ENCODE data around the gene NPC2. TPM values are rescaled to one million over a fixed set of nuclear protein-coding genes. Genes with fewer than 3 reads are reported as not detected.

NPC2 gene
- total RNA-seq, 2 donors from 2014 or later = 406 to 455 TPM

GRCh38 chr14:74469548-74470518, 23.3 kb downstream of the NPC2 start:
- peak overlapping the region; percentile 14 for H3K4me3 ChIP-seq
- peak; percentile 52 for ATAC-seq (ENCODE audit: insufficient number of reproducible peaks, low FRiP score, low read depth)
- H3K27ac ChIP-seq = peak overlapping the region; percentile 33 to 80

GRCh38 chr14:74468513-74468912, 24.6 kb downstream of the NPC2 start:
- no peak for TF ChIP-seq CTCF (IDR thresholded peaks at IDR 0.05)
- Histone ChIP-seq H3K36me3 (no peaks in the 10 kb centered on the region), H3K4me3 (no peak overlapping the region), H3K27me3 (replicated peaks; ENCODE audit: insufficient read depth) (no peaks in the 10 kb centered on the region), H3K4me1 (ENCODE audit: control insufficient read depth in 1 of 2, low read depth in 2 of 2) (peaks cover 20 to 38% of the 10 kb centered on the region in 2 donors), H3K9me3 (no peaks in the 10 kb centered on the region), H3K27ac (peak overlapping the region; percentile 6 to 28)
- no peak for ATAC-seq (ENCODE audit: insufficient number of reproducible peaks, low FRiP score, low read depth)
- DNase-seq (ENCODE audit: low spot score) = no peak

More at GRCh38 chr14:74469548-74470518, 23.3 kb downstream of the NPC2 start:
- DNase-seq (ENCODE audit: low spot score) = no peak
- TF ChIP-seq CTCF (IDR thresholded peaks at IDR 0.05) = no peak
- Histone ChIP-seq H3K36me3 (no peaks in the 10 kb centered on the region), H3K9me3 (no peaks in the 10 kb centered on the region), H3K4me1 (ENCODE audit: control insufficient read depth in 1 of 2, low read depth in 2 of 2) (peaks cover 20 to 44% of the 10 kb centered on the region in 2 donors), H3K27me3 (replicated peaks; ENCODE audit: insufficient read depth) (no peaks in the 10 kb centered on the region)

GRCh38 chr14:74465335-74465734, 27.8 kb downstream of the NPC2 start:
- no peaks in the 10 kb centered on the region for H3K27me3 ChIP-seq (replicated peaks; ENCODE audit: insufficient read depth)
- ATAC-seq (ENCODE audit: insufficient number of reproducible peaks, low FRiP score, low read depth) = no peak
- H3K9me3 ChIP-seq = no peaks in the 10 kb centered on the region
- no peak for TF ChIP-seq CTCF (IDR thresholded peaks at IDR 0.05)
- H3K27ac ChIP-seq = no peak overlapping the region
- H3K36me3 ChIP-seq = no peaks in the 10 kb centered on the region
- peaks cover 15 to 24% of the 10 kb centered on the region in 2 donors for H3K4me1 ChIP-seq (ENCODE audit: control insufficient read depth in 1 of 2, low read depth in 2 of 2)
- no peak for DNase-seq (ENCODE audit: low spot score)
- H3K4me3 ChIP-seq = no peak overlapping the region

DNA sequence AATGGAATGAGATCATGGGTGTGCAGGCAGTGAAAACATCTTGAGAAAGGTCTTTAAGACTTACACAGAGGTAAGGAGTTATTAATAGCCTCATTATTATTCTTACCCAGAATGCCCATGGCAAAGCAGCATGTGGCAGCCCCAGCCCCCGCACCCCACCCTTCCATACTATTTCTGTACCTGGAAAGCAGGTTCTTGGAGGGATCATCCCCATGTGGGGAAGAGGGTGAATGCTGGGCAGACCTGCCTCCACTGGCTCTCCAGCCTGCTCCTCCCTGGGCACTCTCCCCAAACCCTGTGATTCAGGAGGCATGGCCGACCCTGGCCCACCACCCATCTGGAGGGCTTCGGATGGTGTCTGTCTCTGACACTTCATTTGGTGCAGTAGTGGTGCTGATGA, 28.3 kb downstream of the NPC2 start:
- no peak overlapping the region for H3K27ac ChIP-seq
- no peak for TF ChIP-seq CTCF (IDR thresholded peaks at IDR 0.05)
- no peak for DNase-seq (ENCODE audit: low spot score)
- no peaks in the 10 kb centered on the region for H3K9me3 ChIP-seq
- no peaks in the 10 kb centered on the region for H3K27me3 ChIP-seq (replicated peaks; ENCODE audit: insufficient read depth)
- no peaks in the 10 kb centered on the region for H3K36me3 ChIP-seq
- ATAC-seq (ENCODE audit: insufficient number of reproducible peaks, low FRiP score, low read depth) = no peak
- H3K4me1 ChIP-seq (ENCODE audit: control insufficient read depth in 1 of 2, low read depth in 2 of 2) = peaks cover 13 to 19% of the 10 kb centered on the region in 2 donors
- no peak overlapping the region for H3K4me3 ChIP-seq

GRCh38 chr14:74463697-74464096, 29.4 kb downstream of the NPC2 start:
- ATAC-seq (ENCODE audit: insufficient number of reproducible peaks, low FRiP score, low read depth) (no peak), DNase-seq (ENCODE audit: low spot score) (no peak)
- Histone ChIP-seq H3K27me3 (replicated peaks; ENCODE audit: insufficient read depth) (no peaks in the 10 kb centered on the region), H3K27ac (no peak overlapping the region), H3K36me3 (no peaks in the 10 kb centered on the region), H3K9me3 (no peaks in the 10 kb centered on the region), H3K4me1 (ENCODE audit: control insufficient read depth in 1 of 2, low read depth in 2 of 2) (peaks cover 3 to 8% of the 10 kb centered on the region in 2 donors), H3K4me3 (no peak overlapping the region)
- TF ChIP-seq CTCF (IDR thresholded peaks at IDR 0.05) = no peak

Data from thoracic aorta (tissue), 2 donors.